Endothelial cell of umbilical vein (primary cell): Measurements from ENCODE around the gene PRLR.

Source experiments
- CTCF ChIP-seq, 2 donors: IDR thresholded peaks; 1 replicate in 1 of 2; 2 replicates in 1 of 2; pipeline ENCODE4 v1.5.1; 2011; ENCODE audit warnings: low read length in 2 of 2, mild to moderate bottlenecking in 2 of 2, moderate library complexity in 2 of 2, control low read depth in 1 of 2, inconsistent platforms in 1 of 2, low read depth in 1 of 2; ENCODE audit not compliant: insufficient read depth in 1 of 2; ENCODE audit errors: extremely low read depth in 1 of 2
- EZH2 ChIP-seq: IDR thresholded peaks from 2 replicates; pipeline ENCODE4 v1.6.1; 2012; ENCODE audit warnings: borderline replicate concordance, low read depth, mild to moderate bottlenecking, moderate library complexity, low read length, inconsistent platforms; ENCODE audit not compliant: severe bottlenecking
- FOS ChIP-seq: IDR thresholded peaks from 2 replicates; pipeline ENCODE4 v1.6.1; 2011; ENCODE audit warnings: mild to moderate bottlenecking, low read length, moderate library complexity, borderline replicate concordance; ENCODE audit not compliant: insufficient read depth
- GATA2 ChIP-seq: IDR thresholded peaks from 2 replicates; pipeline ENCODE4 v1.7.0; 2011; ENCODE audit warnings: low read depth, mild to moderate bottlenecking, moderate library complexity, mixed read lengths, low read length; ENCODE audit not compliant: insufficient read length, insufficient read depth
- MAX ChIP-seq: IDR thresholded peaks from 2 replicates; pipeline ENCODE4 v1.6.1; 2011; ENCODE audit not compliant: insufficient read depth, insufficient read length
- MYC ChIP-seq: IDR thresholded peaks from one replicate; pipeline ENCODE4 v1.6.1; 2011; ENCODE audit warnings: mild to moderate bottlenecking, low read depth, low read length
- POLR2A ChIP-seq: IDR thresholded peaks from 2 replicates; pipeline ENCODE4 v1.6.1; 2012; ENCODE audit warnings: low read depth, mild to moderate bottlenecking, control low read depth, low read length
- POLR2AphosphoS5 ChIP-seq: IDR thresholded peaks from 2 replicates; pipeline ENCODE4 v1.6.1; 2012; ENCODE audit warnings: low read depth, mild to moderate bottlenecking, control low read depth, low read length, moderate library complexity; ENCODE audit not compliant: insufficient read depth

- TF ChIP-seq CTCF (IDR thresholded peaks at IDR 0.05; ENCODE audit: extremely low read depth in 1 of 2, insufficient read depth in 1 of 2, low read depth in 1 of 2, low read length in 2 of 2) (no peak), POLR2AphosphoS5 (no peak), POLR2A (no peak), EZH2 (no peak), MAX (no peak), FOS (no peak), GATA2 (no peak), MYC (no peak)
Observed at GRCh38 chr5:35124932-35125331, 105.4 kb downstream of the PRLR start.
